HCT116 (cell line): ENCODE measurements around the gene RELA. TPM values are rescaled to one million over a fixed set of nuclear protein-coding genes. Genes with fewer than 3 reads are reported as not detected.

Experiments used
- ATAC-seq: fragments of 200-7000 bp; cut with Tn5 transposase; 2 replicates; pipeline ENCODE4 v1.9.1; 2020; ENCODE audit warnings: mild to moderate bottlenecking, moderate library complexity
- BruUV-seq: library from RNA; stranded (reverse); fragments of 400-500 nt; replicated peaks from 2 replicates; lab custom pipeline; 2021; lab: Mats Ljungman, UMichigan
- CTCF ChIA-PET: fragments of 300-600 bp; sonication (Branson Sonifier 250); formaldehyde crosslinking; loops from one replicate; lab custom pipeline; 2021; ENCODE audit warnings: antibody characterized with exemption; lab: Charles Lee
- POLR2A ChIA-PET: fragments of 300-600, 350-600 bp; sonication (Branson Sonifier 250); formaldehyde crosslinking; loops from one replicate; lab custom pipeline; 2021; ENCODE audit warnings: antibody characterized with exemption; lab: Charles Lee
- RAD21 ChIA-PET, 2 experiments: fragments of 300-600 bp; sonication (Branson Sonifier 250); formaldehyde crosslinking; loops; one replicate each; lab custom pipeline; 2023; ENCODE audit warnings: low total read pairs in 2 of 2; ENCODE audit not compliant: uncharacterized antibody in 2 of 2, unreplicated experiment in 2 of 2, low non-redundant PET in 1 of 2; lab: Charles Lee
- DNase-seq: peaks from one replicate; pipeline ENCODE4 v3.0.0-alpha.2; 2010; ENCODE audit warnings: low read depth, low spot score
- H2AFZ ChIP-seq: fragments of 200-600 bp; shearing (Covaris generic), sonication (generic); 2 replicates; pipeline ENCODE4 v1.6.1; 2017; ENCODE audit warnings: low read depth, mixed run types, mixed read lengths, antibody characterized with exemption, low read length; ENCODE audit not compliant: poor library complexity, severe bottlenecking
- H3K27ac ChIP-seq: 2 replicates; pipeline ENCODE4 v1.5.1; 2012; ENCODE audit warnings: low read depth, low read length
- H3K27me3 ChIP-seq: fragments of 200-600 bp; sonication (generic); 2 replicates; pipeline ENCODE4 v1.6.1; 2016; ENCODE audit warnings: mixed run types, low read length, mixed read lengths; ENCODE audit not compliant: insufficient read depth
- H3K36me3 ChIP-seq, 2 experiments: fragments of 200-500 bp in 1 of 2; fragments of 200-600 bp in 1 of 2; sonication (Bioruptor generic) in 1 of 2; sonication (generic) in 1 of 2; 2 replicates each; pipeline versions ENCODE4 v1.5.1 to v1.6.1; 2014 to 2016; ENCODE audit warnings: low read length in 2 of 2, inconsistent platforms in 1 of 2, mixed read lengths in 1 of 2, mixed run types in 1 of 2; ENCODE audit not compliant: insufficient read depth in 2 of 2, control insufficient read depth in 1 of 2
- H3K4me1 ChIP-seq, 2 experiments: fragments of 200-600 bp in 1 of 2; sonication (generic) in 1 of 2; 2 replicates each; pipeline versions ENCODE4 v1.5.1 to v1.6.1; 2012 to 2017; ENCODE audit warnings: low read length in 2 of 2, inconsistent platforms in 1 of 2, mild to moderate bottlenecking in 1 of 2, mixed read lengths in 1 of 2, mixed run types in 1 of 2, moderate library complexity in 1 of 2; ENCODE audit not compliant: insufficient read depth in 2 of 2, control insufficient read depth in 1 of 2
- H3K4me2 ChIP-seq: fragments of 200-600 bp; sonication (generic); 2 replicates; pipeline ENCODE4 v1.6.1; 2017; ENCODE audit warnings: mixed run types, low read length, mixed read lengths
- H3K4me3 ChIP-seq, 2 experiments: fragments of 200-600 bp in 1 of 2; sonication (generic) in 1 of 2; replicated peaks in 1 of 2; 2 replicates each; pipeline ENCODE4 v1.5.1; 2011 to 2016; ENCODE audit warnings: low read length in 2 of 2, control low read depth in 1 of 2, low read depth in 1 of 2, mild to moderate bottlenecking in 1 of 2, mixed read lengths in 1 of 2, mixed run types in 1 of 2
- H3K79me2 ChIP-seq: fragments of 200-600 bp; sonication (generic); 2 replicates; pipeline ENCODE4 v1.6.1; 2017; ENCODE audit warnings: mild to moderate bottlenecking, mixed run types, low read length, moderate library complexity, mixed read lengths; ENCODE audit not compliant: insufficient read depth
- H3K9ac ChIP-seq: fragments of 200-600 bp; sonication (generic); 2 replicates; pipeline ENCODE4 v1.6.1; 2016; ENCODE audit warnings: low read length, mixed read lengths
- H3K9me2 ChIP-seq: fragments of 200-600 bp; sonication (generic), shearing (Covaris generic); 2 replicates; pipeline ENCODE4 v1.6.1; 2017; ENCODE audit warnings: mixed run types, mild to moderate bottlenecking, moderate library complexity; ENCODE audit not compliant: insufficient read depth
- H3K9me3 ChIP-seq, 2 experiments: fragments of 200-500 bp in 1 of 2; fragments of 200-600 bp in 1 of 2; sonication (Bioruptor generic) in 1 of 2; sonication (generic) in 1 of 2; 2 replicates each; pipeline ENCODE4 v1.6.1; 2014 to 2017; ENCODE audit warnings: low read length in 2 of 2, mixed read lengths in 2 of 2, inconsistent platforms in 1 of 2, low read depth in 1 of 2, mild to moderate bottlenecking in 1 of 2, mixed run types in 1 of 2, moderate library complexity in 1 of 2; ENCODE audit not compliant: control insufficient read depth in 1 of 2, insufficient read depth in 1 of 2
- H4K20me1 ChIP-seq: fragments of 200-600 bp; sonication (generic), shearing (Covaris generic); 2 replicates; pipeline ENCODE4 v1.6.1; 2017; ENCODE audit warnings: mixed run types, mild to moderate bottlenecking, moderate library complexity; ENCODE audit not compliant: insufficient read depth
- CBX3 ChIP-seq: IDR thresholded peaks from 2 replicates; pipeline ENCODE4 v1.6.1; 2012; ENCODE audit warnings: low read depth
- CEBPB ChIP-seq: IDR thresholded peaks from 2 replicates; pipeline ENCODE4 v1.6.1; 2012; ENCODE audit warnings: low read depth
- EGR1 ChIP-seq: IDR thresholded peaks from 2 replicates; pipeline ENCODE4 v1.6.1; 2012; ENCODE audit warnings: low read depth
- ELF1 ChIP-seq: IDR thresholded peaks from 2 replicates; pipeline ENCODE4 v1.6.1; 2012; ENCODE audit warnings: low read depth, borderline replicate concordance
- EZH2 ChIP-seq: fragments of 200-600 bp; sonication (generic); IDR thresholded peaks from 2 replicates; pipeline ENCODE4 v1.6.1; 2017; ENCODE audit warnings: antibody characterized with exemption, mixed run types
- EZH2phosphoT487 ChIP-seq: fragments of 200-600 bp; IDR thresholded peaks from 2 replicates; pipeline ENCODE4 v1.6.1; 2018; ENCODE audit warnings: antibody characterized with exemption, borderline replicate concordance
- FOSL1 ChIP-seq: IDR thresholded peaks from 2 replicates; pipeline ENCODE4 v1.6.1; 2012; ENCODE audit warnings: low read depth
- POLR2A ChIP-seq: IDR thresholded peaks from 2 replicates; pipeline ENCODE4 v1.7.0; 2011; ENCODE audit warnings: borderline replicate concordance; ENCODE audit not compliant: insufficient read depth, insufficient read length; ENCODE audit errors: extremely low read depth
- POLR2AphosphoS5 ChIP-seq: IDR thresholded peaks from 2 replicates; pipeline ENCODE4 v1.6.1; 2011; ENCODE audit warnings: mild to moderate bottlenecking, low read depth, low read length, moderate library complexity
- RAD21 ChIP-seq: IDR thresholded peaks from 2 replicates; pipeline ENCODE4 v1.6.1; 2012; ENCODE audit warnings: low read depth, mild to moderate bottlenecking
- SIN3A ChIP-seq: IDR thresholded peaks from 2 replicates; pipeline ENCODE4 v1.6.1; 2012; ENCODE audit warnings: low read depth
- SP1 ChIP-seq: IDR thresholded peaks from 2 replicates; pipeline ENCODE4 v1.6.1; 2012; ENCODE audit warnings: low read depth
- TCF7L2 ChIP-seq: IDR thresholded peaks from 2 replicates; pipeline ENCODE4 v1.7.0; 2011; ENCODE audit warnings: borderline replicate concordance, inconsistent platforms; ENCODE audit not compliant: insufficient read depth, insufficient read length; ENCODE audit errors: extremely low read depth
- YY1 ChIP-seq: IDR thresholded peaks from 2 replicates; pipeline ENCODE4 v1.6.1; 2011; ENCODE audit warnings: low read length, low read depth, moderate library complexity, mild to moderate bottlenecking; ENCODE audit not compliant: insufficient replicate concordance; ENCODE audit errors: extremely low read depth
- ZFX ChIP-seq: fragments of 450-650 bp; IDR thresholded peaks from 2 replicates; pipeline ENCODE4 v1.6.1; 2017
- intact Hi-C: fragments of 100-400 bp; cut with micrococcal nuclease; formaldehyde crosslinking; loops from 2 replicates; pipeline ENCODE4 v1.10.0; 2022
- total RNA-seq: library from RNA; stranded (reverse); gene quantifications from one replicate; pipeline ENCODE4 v1.2.1, GENCODE V29; 2021; ENCODE audit not compliant: unreplicated experiment
- TF ChIP-seq, protein P1 (sequence below): IDR thresholded peaks from 2 replicates; pipeline ENCODE4 v1.6.1; 2012
- TF ChIP-seq, protein P2 (sequence below): IDR thresholded peaks from 2 replicates; pipeline ENCODE4 v1.6.1; 2012; ENCODE audit warnings: low read depth
- TF ChIP-seq, protein P3 (sequence below): IDR thresholded peaks from 2 replicates; pipeline ENCODE4 v1.6.1; 2011; ENCODE audit warnings: mild to moderate bottlenecking, low read length, moderate library complexity; ENCODE audit not compliant: insufficient replicate concordance; ENCODE audit errors: extremely low read depth

The RELA gene
- total RNA-seq, 1 experiment from 2014 or later = 78.5 TPM

DNA sequence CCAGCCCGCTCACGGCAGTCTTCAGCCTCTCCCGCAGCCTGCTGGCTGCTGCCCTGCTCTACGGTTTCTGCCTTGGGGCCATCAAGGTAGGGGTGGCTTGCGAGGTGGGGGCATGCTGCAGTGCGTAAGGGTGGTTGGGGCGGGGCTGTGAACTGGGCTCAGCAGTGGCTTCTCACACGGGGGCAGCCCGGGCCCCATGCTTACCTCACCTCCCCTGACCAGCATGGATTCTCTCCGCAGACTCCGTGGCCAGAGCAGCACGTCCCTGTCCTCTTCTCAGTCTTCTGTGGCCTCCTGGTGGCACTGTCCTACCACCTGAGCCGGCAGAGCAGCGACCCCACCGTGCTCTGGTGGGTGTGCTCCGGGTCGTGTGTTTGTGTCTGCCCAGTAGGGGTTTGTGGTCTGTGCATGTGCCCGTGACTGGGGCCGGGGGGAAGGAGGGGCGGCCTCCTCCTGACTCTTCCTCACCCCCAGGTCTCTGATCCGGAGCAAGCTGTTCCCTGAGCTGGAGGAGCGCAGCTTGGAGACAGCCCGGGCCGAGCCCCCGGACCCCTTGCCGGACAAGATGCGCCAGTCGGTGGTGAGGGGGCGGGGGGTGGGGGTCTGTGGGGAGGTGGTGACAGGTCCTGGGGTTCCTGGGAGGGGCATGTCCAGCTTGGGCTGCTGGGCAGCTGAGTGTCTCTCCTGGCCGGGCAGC, 37.6 kb downstream of the RELA start:
- Histone ChIP-seq H3K9me3 (no peaks in the 10 kb centered on the region), H2AFZ (no peak overlapping the region), H3K4me2 (no peak overlapping the region), H3K27ac (no peak overlapping the region; the same call in 1 of the 2 replicates), H3K27me3 (no peaks in the 10 kb centered on the region)
- DNase-seq = no peak
- TF ChIP-seq EZH2 = no peak
- TF ChIP-seq RAD21 = no peak
- TF ChIP-seq SP1 = no peak
- TF ChIP-seq CEBPB = no peak
- no peak for TF ChIP-seq SIN3A
- TF ChIP-seq TCF7L2 = no peak
- no peak for TF ChIP-seq YY1
- TF ChIP-seq FOSL1 = no peak
- TF ChIP-seq EGR1 = no peak
- TF ChIP-seq POLR2AphosphoS5 = no peak
- TF ChIP-seq, protein P1, sequence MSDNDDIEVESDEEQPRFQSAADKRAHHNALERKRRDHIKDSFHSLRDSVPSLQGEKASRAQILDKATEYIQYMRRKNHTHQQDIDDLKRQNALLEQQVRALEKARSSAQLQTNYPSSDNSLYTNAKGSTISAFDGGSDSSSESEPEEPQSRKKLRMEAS = no peak
- no peak for TF ChIP-seq ZFX
- TF ChIP-seq, protein P2, sequence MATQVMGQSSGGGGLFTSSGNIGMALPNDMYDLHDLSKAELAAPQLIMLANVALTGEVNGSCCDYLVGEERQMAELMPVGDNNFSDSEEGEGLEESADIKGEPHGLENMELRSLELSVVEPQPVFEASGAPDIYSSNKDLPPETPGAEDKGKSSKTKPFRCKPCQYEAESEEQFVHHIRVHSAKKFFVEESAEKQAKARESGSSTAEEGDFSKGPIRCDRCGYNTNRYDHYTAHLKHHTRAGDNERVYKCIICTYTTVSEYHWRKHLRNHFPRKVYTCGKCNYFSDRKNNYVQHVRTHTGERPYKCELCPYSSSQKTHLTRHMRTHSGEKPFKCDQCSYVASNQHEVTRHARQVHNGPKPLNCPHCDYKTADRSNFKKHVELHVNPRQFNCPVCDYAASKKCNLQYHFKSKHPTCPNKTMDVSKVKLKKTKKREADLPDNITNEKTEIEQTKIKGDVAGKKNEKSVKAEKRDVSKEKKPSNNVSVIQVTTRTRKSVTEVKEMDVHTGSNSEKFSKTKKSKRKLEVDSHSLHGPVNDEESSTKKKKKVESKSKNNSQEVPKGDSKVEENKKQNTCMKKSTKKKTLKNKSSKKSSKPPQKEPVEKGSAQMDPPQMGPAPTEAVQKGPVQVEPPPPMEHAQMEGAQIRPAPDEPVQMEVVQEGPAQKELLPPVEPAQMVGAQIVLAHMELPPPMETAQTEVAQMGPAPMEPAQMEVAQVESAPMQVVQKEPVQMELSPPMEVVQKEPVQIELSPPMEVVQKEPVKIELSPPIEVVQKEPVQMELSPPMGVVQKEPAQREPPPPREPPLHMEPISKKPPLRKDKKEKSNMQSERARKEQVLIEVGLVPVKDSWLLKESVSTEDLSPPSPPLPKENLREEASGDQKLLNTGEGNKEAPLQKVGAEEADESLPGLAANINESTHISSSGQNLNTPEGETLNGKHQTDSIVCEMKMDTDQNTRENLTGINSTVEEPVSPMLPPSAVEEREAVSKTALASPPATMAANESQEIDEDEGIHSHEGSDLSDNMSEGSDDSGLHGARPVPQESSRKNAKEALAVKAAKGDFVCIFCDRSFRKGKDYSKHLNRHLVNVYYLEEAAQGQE = no peak
- TF ChIP-seq, protein P3, sequence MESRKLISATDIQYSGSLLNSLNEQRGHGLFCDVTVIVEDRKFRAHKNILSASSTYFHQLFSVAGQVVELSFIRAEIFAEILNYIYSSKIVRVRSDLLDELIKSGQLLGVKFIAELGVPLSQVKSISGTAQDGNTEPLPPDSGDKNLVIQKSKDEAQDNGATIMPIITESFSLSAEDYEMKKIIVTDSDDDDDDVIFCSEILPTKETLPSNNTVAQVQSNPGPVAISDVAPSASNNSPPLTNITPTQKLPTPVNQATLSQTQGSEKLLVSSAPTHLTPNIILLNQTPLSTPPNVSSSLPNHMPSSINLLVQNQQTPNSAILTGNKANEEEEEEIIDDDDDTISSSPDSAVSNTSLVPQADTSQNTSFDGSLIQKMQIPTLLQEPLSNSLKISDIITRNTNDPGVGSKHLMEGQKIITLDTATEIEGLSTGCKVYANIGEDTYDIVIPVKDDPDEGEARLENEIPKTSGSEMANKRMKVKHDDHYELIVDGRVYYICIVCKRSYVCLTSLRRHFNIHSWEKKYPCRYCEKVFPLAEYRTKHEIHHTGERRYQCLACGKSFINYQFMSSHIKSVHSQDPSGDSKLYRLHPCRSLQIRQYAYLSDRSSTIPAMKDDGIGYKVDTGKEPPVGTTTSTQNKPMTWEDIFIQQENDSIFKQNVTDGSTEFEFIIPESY = no peak
- no peak for TF ChIP-seq EZH2phosphoT487
- no peak for TF ChIP-seq CBX3
- no peak for TF ChIP-seq POLR2A
- no peak for TF ChIP-seq ELF1
- TF ChIP-seq, all 23 proteins: peak for 0
- H3K4me1 ChIP-seq = no peaks in the 10 kb centered on the region
- intact Hi-C loops = no loop called here
- ChIA-PET RAD21 (interaction anchor here in 1 of 2 experiments (0.6 to 0.8 kb wide), 2 partner anchors 39 to 71 kb away, joined by 3 to 6 read pairs; no protein-coding TSS in a partner anchor), POLR2A (no interaction called here), CTCF (interaction anchor here (1.3 to 1.6 kb wide), 3 partner anchors 10 to 145 kb away, joined by 4 to 6 read pairs (median 4); partner anchors contain the start of genes PCNX3 and SIPA1)
- no peaks in the 10 kb centered on the region for H4K20me1 ChIP-seq
- no peak overlapping the region for H3K9ac ChIP-seq
- no peak overlapping the region for H3K4me3 ChIP-seq
- no peaks in the 10 kb centered on the region for H3K9me2 ChIP-seq
- H3K36me3 ChIP-seq = peaks cover 24 to 26% of the 10 kb centered on the region in 2 experiments; a peak in 3 of 4 replicates
- BruUV-seq = no TSS peak
- no peak for ATAC-seq
- H3K79me2 ChIP-seq = no peaks in the 10 kb centered on the region
